Neural cell (in vitro differentiated cells): ENCODE data around the gene PARP3. TPM values are rescaled to one million over a fixed set of nuclear protein-coding genes. Genes with fewer than 3 reads are reported as not detected.
A peak's percentile ranks its signal among the peaks of the same experiment; 100 is the strongest.

Source experiments
- H2AFZ ChIP-seq: fragments of 200-600, 300-800 bp; sonication (generic), shearing (Covaris generic); 2 replicates; pipeline ENCODE4 v1.6.0; 2014; ENCODE audit warnings: low read depth, mild to moderate bottlenecking, antibody characterized with exemption, low read length, moderate library complexity
- H3F3A ChIP-seq: fragments of 200-600 bp; shearing (Covaris generic); 2 replicates; pipeline ENCODE4 v1.6.1; 2016; ENCODE audit warnings: mild to moderate bottlenecking, moderate library complexity, mixed read lengths, antibody characterized with exemption, low read length; ENCODE audit not compliant: insufficient read depth, poor library complexity, severe bottlenecking
- H3K27ac ChIP-seq: fragments of 200-600, 300-800 bp; sonication (generic), shearing (Covaris generic); 2 replicates; pipeline ENCODE4 v1.5.1; 2014; ENCODE audit warnings: mild to moderate bottlenecking, low read length, moderate library complexity
- H3K27me3 ChIP-seq: fragments of 300-800, 200-600 bp; sonication (generic), shearing (Covaris generic); 2 replicates; pipeline ENCODE4 v1.6.0; 2014; ENCODE audit warnings: mild to moderate bottlenecking, low read depth, low read length, moderate library complexity; ENCODE audit not compliant: insufficient read depth
- H3K36me3 ChIP-seq: fragments of 300-800, 200-600 bp; sonication (generic), shearing (Covaris generic); 2 replicates; pipeline ENCODE4 v1.5.1; 2014; ENCODE audit warnings: mild to moderate bottlenecking, antibody characterized with exemption, low read length, moderate library complexity; ENCODE audit not compliant: insufficient read depth
- H3K4me2 ChIP-seq: fragments of 300-800, 200-600 bp; sonication (generic), shearing (Covaris generic); 2 replicates; pipeline ENCODE4 v1.6.0; 2014; ENCODE audit warnings: mild to moderate bottlenecking, low read length
- H3K4me3 ChIP-seq: fragments of 300-800, 200-600 bp; sonication (generic), shearing (Covaris generic); 2 replicates; pipeline ENCODE4 v1.5.1; 2014; ENCODE audit warnings: mild to moderate bottlenecking, low read length, moderate library complexity
- H3K79me2 ChIP-seq: fragments of 200-600 bp; shearing (Covaris generic); replicated peaks from 2 replicates; pipeline ENCODE4 v1.6.0; 2014; ENCODE audit warnings: mild to moderate bottlenecking, low read length, moderate library complexity; ENCODE audit not compliant: insufficient read depth
- H3K9ac ChIP-seq: fragments of 300-800, 200-600 bp; sonication (generic), shearing (Covaris generic); 2 replicates; pipeline ENCODE4 v1.6.1; 2016; ENCODE audit warnings: mild to moderate bottlenecking, low read length, mixed read lengths
- H3K9me2 ChIP-seq: fragments of 200-600 bp; shearing (Covaris generic); 2 replicates; pipeline ENCODE4 v1.6.1; 2016; ENCODE audit warnings: mild to moderate bottlenecking, low read length, mixed read lengths; ENCODE audit not compliant: insufficient read depth
- H3K9me3 ChIP-seq: fragments of 200-600, 300-800 bp; sonication (generic), shearing (Covaris generic); 2 replicates; pipeline ENCODE4 v1.6.1; 2016; ENCODE audit warnings: mild to moderate bottlenecking, mixed run types, low read length, moderate library complexity, mixed read lengths
- H4K20me1 ChIP-seq: fragments of 200-600 bp; shearing (Covaris generic); 2 replicates; pipeline ENCODE4 v1.6.1; 2016; ENCODE audit warnings: mild to moderate bottlenecking, mixed run types; ENCODE audit not compliant: insufficient read depth
- CTCF ChIP-seq: fragments of 450-650 bp; IDR thresholded peaks from 2 replicates; pipeline ENCODE4 v1.5.1; 2014; ENCODE audit warnings: antibody characterized with exemption, mild to moderate bottlenecking, moderate library complexity; ENCODE audit not compliant: poor library complexity, severe bottlenecking
- EP300 ChIP-seq: fragments of 450-650 bp; conservative IDR thresholded peaks from 2 replicates; pipeline ENCODE4 v1.6.1; 2014; ENCODE audit warnings: antibody characterized with exemption, mild to moderate bottlenecking, moderate library complexity; ENCODE audit not compliant: poor library complexity, severe bottlenecking
- EZH2 ChIP-seq: fragments of 200-600, 300-800 bp; shearing (Covaris generic), sonication (generic); IDR thresholded peaks from 2 replicates; pipeline ENCODE4 v1.6.1; 2014; ENCODE audit warnings: antibody characterized with exemption, low read length, borderline replicate concordance, mild to moderate bottlenecking; ENCODE audit not compliant: insufficient read depth, poor library complexity, severe bottlenecking
- MXI1 ChIP-seq: fragments of 450-650 bp; conservative IDR thresholded peaks from 2 replicates; pipeline ENCODE4 v1.6.1; 2014; ENCODE audit warnings: antibody characterized with exemption, mild to moderate bottlenecking; ENCODE audit not compliant: poor library complexity, severe bottlenecking
- POLR2AphosphoS5 ChIP-seq: IDR thresholded peaks from 2 replicates; pipeline ENCODE4 v1.6.1; 2012
- REST ChIP-seq: IDR thresholded peaks from 2 replicates; pipeline ENCODE4 v1.6.1; 2012; ENCODE audit warnings: borderline replicate concordance
- SMC3 ChIP-seq: fragments of 450-650 bp; conservative IDR thresholded peaks from 2 replicates; pipeline ENCODE4 v1.6.1; 2014; ENCODE audit warnings: antibody characterized with exemption, mild to moderate bottlenecking, moderate library complexity; ENCODE audit not compliant: poor library complexity
- polyA plus RNA-seq: library from polyadenylated mRNA; depleted of rRNA; stranded (reverse); fragments of >200 nt; gene quantifications from 2 replicates; pipeline ENCODE4 v1.2.3, GENCODE V29; 2014

PARP3 gene
- polyA plus RNA-seq, 1 donor from 2014 or later = 5.3 TPM

- H3K27me3 ChIP-seq = no peaks in the 10 kb centered on the region
- no peaks in the 10 kb centered on the region for H3K9me3 ChIP-seq
- no peaks in the 10 kb centered on the region for H3F3A ChIP-seq
- H3K4me2 ChIP-seq = peak overlapping the region; percentile 87
- TF ChIP-seq REST (no peak), SMC3 (peak; percentile 19)
- no peaks in the 10 kb centered on the region for H4K20me1 ChIP-seq
- H3K4me3 ChIP-seq = peak overlapping the region; percentile 69
- peak overlapping the region; percentile 85 for H3K9ac ChIP-seq
- no peaks in the 10 kb centered on the region for H3K9me2 ChIP-seq
- no peaks in the 10 kb centered on the region for H3K36me3 ChIP-seq
- peak overlapping the region; percentile 86 for H2AFZ ChIP-seq
- H3K79me2 ChIP-seq = no peaks in the 10 kb centered on the region
- H3K27ac ChIP-seq = peak overlapping the region; percentile 70
Observed at GRCh38 chr3:51974277-51974962, 32.3 kb downstream of the PARP3 start.

GRCh38 chr3:51974963-51975851, 33.0 kb downstream of the PARP3 start, which contains the start of gene ABHD14A:
TSS of gene ABHD14A (plus strand) at chr3:51975064. CDS start at chr3:51975136, 72 bp downstream.
- TF ChIP-seq POLR2AphosphoS5 (peak; percentile 75), EZH2 (no peak), EP300 (no peak), MXI1 (peak; percentile 74), CTCF (peak; percentile 18), SMC3 (peak; percentile 18)
- Histone ChIP-seq H2AFZ (peak within 1 kb of the TSS; percentile 86), H3K79me2 (no peaks in the 10 kb centered on the region), H3K4me2 (peak within 1 kb of the TSS; percentile 87), H4K20me1 (no peaks in the 10 kb centered on the region), H3K27me3 (no peaks in the 10 kb centered on the region), H3K9me2 (no peaks in the 10 kb centered on the region), H3F3A (no peaks in the 10 kb centered on the region), H3K9me3 (no peaks in the 10 kb centered on the region), H3K36me3 (no peaks in the 10 kb centered on the region), H3K9ac (peak within 1 kb of the TSS; percentile 85), H3K27ac (peak within 1 kb of the TSS; percentile 70), H3K4me3 (peak within 1 kb of the TSS; percentile 69)
